H7 (cell line): ENCODE measurements around the gene EOGT. TPM values are rescaled to one million over a fixed set of nuclear protein-coding genes. Genes with fewer than 3 reads are reported as not detected.

Experiments
- DNase-seq: peaks from one replicate; pipeline ENCODE4 v3.0.0; 2012
- H3K27me3 ChIP-seq: 2 replicates; pipeline ENCODE4 v1.6.0; 2011; ENCODE audit warnings: mild to moderate bottlenecking, low read length; ENCODE audit not compliant: control insufficient read depth, insufficient read depth
- H3K36me3 ChIP-seq: replicated peaks from 2 replicates; pipeline ENCODE4 v1.5.1; 2011; ENCODE audit warnings: low read length; ENCODE audit not compliant: control insufficient read depth, insufficient read depth
- H3K4me3 ChIP-seq: 2 replicates; pipeline ENCODE4 v1.5.1; 2011; ENCODE audit warnings: low read depth, mild to moderate bottlenecking, control low read depth, low read length, moderate library complexity; ENCODE audit not compliant: insufficient read depth
- total RNA-seq: library from RNA; depleted of rRNA; stranded (reverse); fragments of >200 nt; shearing (Covaris generic); gene quantifications from 2 replicates; pipeline ENCODE4 v1.2.3, GENCODE V29; 2014

The EOGT gene
- total RNA-seq, 1 experiment from 2014 or later, result 51.9 TPM

- DNase-seq, result no peak
- H3K27me3 ChIP-seq, result no peaks in the 10 kb centered on the region
- H3K4me3 ChIP-seq, result no peak overlapping the region
- peaks cover 12% of the 10 kb centered on the region for H3K36me3 ChIP-seq
Measured at GRCh38 chr3:68997887-68998286, 15.6 kb downstream of the EOGT start.

GRCh38 chr3:68996356-68996995, 17.0 kb downstream of the EOGT start:
- DNase-seq, result no peak
- no peak overlapping the region for H3K4me3 ChIP-seq
- H3K36me3 ChIP-seq, result peaks cover 11% of the 10 kb centered on the region
- no peaks in the 10 kb centered on the region for H3K27me3 ChIP-seq

GRCh38 chr3:68988740-68989139, 24.7 kb downstream of the EOGT start:
- Histone ChIP-seq H3K4me3 (no peak overlapping the region), H3K36me3 (peaks cover 9% of the 10 kb centered on the region), H3K27me3 (no peaks in the 10 kb centered on the region)
- no peak for DNase-seq

GRCh38 chr3:68987322-68987721, 26.2 kb downstream of the EOGT start:
- no peak overlapping the region for H3K4me3 ChIP-seq
- H3K27me3 ChIP-seq, result no peaks in the 10 kb centered on the region
- H3K36me3 ChIP-seq, result peaks cover 9% of the 10 kb centered on the region
- no peak for DNase-seq

GRCh38 chr3:68986496-68987208, 26.8 kb downstream of the EOGT start:
- DNase-seq, result no peak
- Histone ChIP-seq H3K36me3 (peaks cover 9% of the 10 kb centered on the region), H3K27me3 (no peaks in the 10 kb centered on the region), H3K4me3 (no peak overlapping the region)

GRCh38 chr3:68985146-68985790, 28.2 kb downstream of the EOGT start:
- H3K36me3 ChIP-seq, result peaks cover 12% of the 10 kb centered on the region
- no peak overlapping the region for H3K4me3 ChIP-seq
- no peak for DNase-seq
- no peaks in the 10 kb centered on the region for H3K27me3 ChIP-seq

GRCh38 chr3:68984011-68984530, 29.4 kb downstream of the EOGT start:
- H3K36me3 ChIP-seq, result peaks cover 15% of the 10 kb centered on the region
- DNase-seq, result no peak
- H3K4me3 ChIP-seq, result no peak overlapping the region
- H3K27me3 ChIP-seq, result no peaks in the 10 kb centered on the region

- no peak overlapping the region for H3K4me3 ChIP-seq
- no peaks in the 10 kb centered on the region for H3K27me3 ChIP-seq
- DNase-seq, result no peak
- H3K36me3 ChIP-seq, result peaks cover 21% of the 10 kb centered on the region
Measured at GRCh38 chr3:68977486-68978167, 35.9 kb downstream of the EOGT start.

GRCh38 chr3:68974711-68975110, 38.8 kb downstream of the EOGT start:
- Histone ChIP-seq H3K4me3 (no peak overlapping the region), H3K36me3 (peaks cover 16% of the 10 kb centered on the region), H3K27me3 (no peaks in the 10 kb centered on the region)
- no peak for DNase-seq

GRCh38 chr3:68973639-68974038, 39.8 kb downstream of the EOGT start:
- Histone ChIP-seq H3K27me3 (no peaks in the 10 kb centered on the region), H3K36me3 (peaks cover 11% of the 10 kb centered on the region), H3K4me3 (no peak overlapping the region)
- DNase-seq, result peak; percentile 4

- H3K36me3 ChIP-seq, result peaks cover 2% of the 10 kb centered on the region
- H3K4me3 ChIP-seq, result no peak overlapping the region
- DNase-seq, result peak; percentile 57
- no peaks in the 10 kb centered on the region for H3K27me3 ChIP-seq
Measured at GRCh38 chr3:68972358-68972979, 41.0 kb downstream of the EOGT start.

GRCh38 chr3:68964694-68965093, 48.8 kb downstream of the EOGT start:
- no peak for DNase-seq
- Histone ChIP-seq H3K27me3 (no peaks in the 10 kb centered on the region), H3K4me3 (no peak overlapping the region), H3K36me3 (no peaks in the 10 kb centered on the region)

- DNase-seq, result no peak
- H3K27me3 ChIP-seq, result no peaks in the 10 kb centered on the region
- no peaks in the 10 kb centered on the region for H3K36me3 ChIP-seq
Measured at GRCh38 chr3:68963891-68964290, 49.6 kb downstream of the EOGT start.

GRCh38 chr3:68963376-68963775, 50.1 kb downstream of the EOGT start:
- no peak for DNase-seq
- Histone ChIP-seq H3K36me3 (no peaks in the 10 kb centered on the region), H3K27me3 (no peaks in the 10 kb centered on the region), H3K4me3 (no peak overlapping the region)

More at GRCh38 chr3:68963891-68964290, 49.6 kb downstream of the EOGT start:
- no peak overlapping the region for H3K4me3 ChIP-seq
